NCI-H748 (cell line): ENCODE data around the gene HLX.

Experiments used
- DNase-seq: peaks from one replicate; lab custom pipeline; 2025; ENCODE audit not compliant: unreplicated experiment; lab: John Stamatoyannopoulos, UW

The HLX gene

GRCh38 chr1:220924331-220924970 lies 45.2 kb downstream of the HLX start:
- DNase-seq, result no peak

DNA sequence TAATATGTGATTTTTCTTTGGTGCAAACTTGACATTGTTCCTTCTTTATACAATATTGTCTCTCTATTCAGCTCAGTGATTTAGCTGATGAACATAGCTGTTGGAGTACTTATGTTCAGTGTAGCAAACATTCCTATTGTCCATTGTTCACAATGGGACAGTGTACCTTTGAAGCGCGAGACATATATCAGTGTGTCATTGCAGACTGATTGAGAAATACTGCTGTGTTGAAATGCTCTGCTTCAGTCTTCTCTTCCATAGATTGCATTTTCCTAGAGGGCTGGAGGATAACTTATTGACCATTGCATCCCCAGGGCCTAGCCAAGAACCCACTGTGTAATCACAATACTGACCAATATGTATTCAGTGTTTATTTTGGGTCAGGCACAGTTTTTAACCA lies 46.5 kb downstream of the HLX start:
- no peak for DNase-seq

DNA sequence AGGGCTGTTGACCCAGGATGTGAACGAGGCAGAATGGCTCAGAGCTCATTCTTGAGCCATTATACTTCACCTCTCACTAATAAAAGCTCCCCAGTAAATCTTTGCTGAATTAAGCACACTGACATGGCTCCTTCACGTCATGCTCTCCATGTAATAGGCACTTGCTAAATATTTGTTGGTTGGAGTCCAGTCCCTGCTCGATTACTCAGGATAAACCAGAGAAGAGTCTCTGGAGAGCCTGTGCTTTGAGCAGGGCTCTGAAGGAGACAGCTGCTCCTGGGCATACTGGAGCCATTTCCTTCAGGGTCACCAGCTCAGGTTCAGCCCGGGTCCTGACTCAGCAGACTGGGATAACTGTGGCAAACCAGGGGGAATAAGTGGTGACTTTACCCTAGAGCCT lies 46.9 kb downstream of the HLX start:
- DNase-seq, result no peak

DNA sequence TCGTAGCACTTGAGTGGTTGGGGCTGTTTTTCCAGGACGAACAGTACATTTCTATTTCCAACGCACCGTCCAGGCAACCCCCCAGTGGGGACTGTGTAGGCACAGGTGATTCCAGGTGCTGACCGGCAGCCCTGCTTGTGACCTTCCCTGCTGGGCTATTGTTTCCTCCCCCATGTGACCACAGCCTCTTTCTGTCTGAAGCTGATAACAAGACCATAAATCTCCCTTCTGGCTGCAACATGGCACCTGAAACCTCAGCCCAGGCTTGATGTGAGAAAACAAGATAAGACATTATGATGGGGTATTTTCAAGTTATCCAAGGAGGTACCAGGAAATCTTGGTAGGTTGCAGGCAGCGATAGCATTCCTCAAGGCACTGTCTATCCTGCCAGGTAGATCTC lies 48.2 kb downstream of the HLX start:
- DNase-seq, result peak; percentile 84

DNA sequence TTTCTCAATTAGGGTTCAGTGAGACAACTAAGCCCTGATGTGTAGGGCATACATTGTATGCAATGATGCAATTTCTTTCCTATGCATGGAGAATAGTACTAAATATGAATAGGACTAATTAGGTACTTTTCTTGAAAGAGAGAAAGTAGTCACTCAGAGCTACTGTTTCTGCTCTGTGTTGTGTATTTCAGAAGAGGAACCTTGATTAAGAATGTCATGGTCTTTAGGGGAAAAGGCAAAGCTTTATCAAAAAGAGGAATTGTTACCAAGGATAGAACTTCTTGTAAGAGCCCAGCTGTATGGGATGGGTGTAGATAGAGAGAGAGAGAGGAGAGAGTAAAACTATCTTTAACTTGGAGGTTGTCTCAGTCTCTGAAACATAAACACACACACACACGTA lies 49.1 kb downstream of the HLX start:
- DNase-seq, result no peak

GRCh38 chr1:220928725-220929300 lies 49.6 kb downstream of the HLX start:
- peak; percentile 75 for DNase-seq

DNA sequence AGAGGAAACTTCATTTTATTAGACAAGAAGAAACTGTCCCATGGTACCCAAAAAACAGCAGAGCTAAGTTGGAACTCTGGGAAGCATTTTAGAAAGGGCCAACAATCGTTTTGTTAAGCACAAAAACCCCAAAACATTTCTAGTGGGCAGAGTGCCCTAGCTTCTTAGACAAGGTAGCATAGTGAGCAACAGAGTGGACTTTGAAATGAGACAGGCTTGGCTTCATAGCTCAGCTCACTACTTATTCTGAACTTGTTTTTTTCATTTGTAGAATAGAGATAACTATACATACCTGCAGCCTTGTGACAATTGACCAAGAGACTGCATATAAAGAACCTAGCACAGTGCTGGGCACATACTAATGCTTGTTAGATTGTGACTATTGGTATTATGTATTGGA lies 50.1 kb downstream of the HLX start:
- no peak for DNase-seq
